Central memory CD8-positive, alpha-beta T cell (primary cell): ENCODE data around the gene HMCN2.

Experiments
- ATAC-seq: fragments of 150-1000 bp; cut with Tn5 transposase; replicated peaks from 2 replicates; pipeline ENCODE4 v1.10.0; 2022; ENCODE audit warnings: mild to moderate bottlenecking, moderate FRiP score, moderate number of reproducible peaks; ENCODE audit not compliant: poor library complexity, severe bottlenecking; ENCODE audit errors: extremely low read depth
- DNase-seq, 2 donors: peaks; one replicate each; pipeline ENCODE4 v3.0.0; 2021; ENCODE audit warnings: low spot score in 2 of 2
- H3K27ac Mint-ChIP-seq: one replicate; pipeline ENCODE4 v1.8.0; 2022; ENCODE audit warnings: low read depth, mild to moderate bottlenecking, moderate library complexity, mixed read lengths
- H3K27me3 Mint-ChIP-seq: one replicate; pipeline ENCODE4 v1.8.0; 2022; ENCODE audit warnings: mixed read lengths
- H3K36me3 Mint-ChIP-seq: one replicate; pipeline ENCODE4 v1.8.0; 2022; ENCODE audit warnings: mild to moderate bottlenecking, moderate library complexity, mixed read lengths; ENCODE audit not compliant: insufficient read depth
- H3K4me1 Mint-ChIP-seq: one replicate; pipeline ENCODE4 v1.8.0; 2022; ENCODE audit warnings: mixed read lengths
- H3K4me3 Mint-ChIP-seq: one replicate; pipeline ENCODE4 v1.8.0; 2022; ENCODE audit warnings: mild to moderate bottlenecking, moderate library complexity, mixed read lengths
- H3K9me3 Mint-ChIP-seq: one replicate; pipeline ENCODE4 v1.8.0; 2022; ENCODE audit warnings: mixed read lengths

Gene HMCN2

DNA sequence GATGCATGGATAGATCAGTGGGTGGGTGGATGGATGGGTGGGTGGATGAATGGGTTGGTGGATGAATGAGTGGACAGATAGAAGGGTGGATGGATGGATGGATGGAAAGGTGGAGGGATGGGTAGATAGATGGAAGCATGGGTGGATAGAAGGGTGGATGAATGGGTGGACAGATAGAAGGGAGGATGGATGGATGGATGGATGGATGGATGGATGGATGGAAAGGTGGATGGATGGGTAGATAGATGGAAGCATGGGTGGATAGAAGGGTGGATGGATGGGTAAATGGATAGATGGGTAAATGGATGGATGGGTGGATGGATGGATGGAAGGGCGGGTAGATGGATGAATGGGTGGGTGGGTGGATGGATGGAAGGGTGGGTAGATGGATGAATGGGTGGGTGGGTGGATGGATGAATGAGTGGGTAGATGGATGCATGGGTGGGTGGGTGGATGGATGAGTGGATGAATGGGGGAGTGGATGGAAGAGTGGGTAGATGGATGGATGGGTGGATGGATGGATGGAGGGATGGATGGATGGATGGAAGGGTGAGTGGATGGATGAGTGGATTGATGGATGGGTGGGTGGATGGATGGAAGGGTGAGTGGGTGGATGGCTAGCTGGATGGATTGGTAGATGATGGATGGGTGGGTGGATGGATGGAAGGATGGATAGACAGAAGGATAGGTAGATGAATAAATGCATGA is 91.5 kb downstream of the HMCN2 start:
- Mint-ChIP-seq H3K27me3 (peaks cover 7% of the 10 kb centered on the region), H3K36me3 (peaks cover 2% of the 10 kb centered on the region), H3K9me3 (no peaks in the 10 kb centered on the region), H3K27ac (no peak overlapping the region), H3K4me3 (no peak overlapping the region), H3K4me1 (no peaks in the 10 kb centered on the region)
- DNase-seq (no peak), ATAC-seq (no peak)

DNA sequence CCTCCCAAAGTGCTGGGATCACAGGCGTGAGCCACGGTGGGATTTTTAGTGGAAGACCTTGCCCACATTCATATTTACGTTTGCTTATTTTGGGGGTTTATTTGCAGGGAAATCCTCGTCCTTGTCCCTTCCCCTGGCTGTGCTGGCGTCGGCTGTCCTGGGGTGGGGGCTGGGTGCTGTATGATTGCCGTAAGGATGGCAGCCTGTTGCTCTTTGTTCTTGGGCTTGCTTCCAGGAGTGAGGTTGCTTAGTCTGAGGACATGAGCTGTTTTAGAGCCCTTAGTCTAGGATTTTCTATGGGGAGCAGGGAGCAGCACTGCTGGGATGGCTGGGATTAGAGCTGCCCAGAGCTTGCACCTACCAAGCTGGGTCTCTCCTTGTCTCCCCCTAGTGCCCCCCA is 93.4 kb downstream of the HMCN2 start:
- no peak overlapping the region for H3K27ac Mint-ChIP-seq
- no peak for ATAC-seq
- DNase-seq, result no peak
- no peaks in the 10 kb centered on the region for H3K4me1 Mint-ChIP-seq
- peaks cover 9% of the 10 kb centered on the region for H3K27me3 Mint-ChIP-seq
- H3K4me3 Mint-ChIP-seq, result no peak overlapping the region
- no peaks in the 10 kb centered on the region for H3K9me3 Mint-ChIP-seq
- peaks cover 2% of the 10 kb centered on the region for H3K36me3 Mint-ChIP-seq

DNA sequence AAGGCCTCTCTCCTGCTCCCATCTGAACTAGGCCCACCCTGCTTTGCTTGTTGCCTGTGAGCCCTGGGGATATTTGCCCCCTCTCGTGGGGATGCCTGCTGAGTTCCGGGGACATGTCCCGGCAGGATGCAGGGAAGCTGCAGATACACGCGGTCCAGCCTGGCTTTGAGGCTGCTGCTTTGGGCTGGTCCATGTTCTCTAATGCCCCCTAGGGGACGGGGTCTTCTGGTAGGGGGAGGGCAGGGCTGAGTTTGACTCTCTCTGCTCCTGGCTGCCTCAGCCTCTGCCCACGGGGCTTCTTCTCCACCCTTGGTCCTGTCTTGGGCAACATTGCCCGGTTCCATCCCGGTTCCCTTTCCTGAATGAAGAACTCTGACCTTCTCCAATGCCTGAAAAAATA is 94.3 kb downstream of the HMCN2 start:
- DNase-seq (no peak), ATAC-seq (no peak)
- no peaks in the 10 kb centered on the region for H3K9me3 Mint-ChIP-seq
- H3K27me3 Mint-ChIP-seq, result peaks cover 9% of the 10 kb centered on the region
- no peaks in the 10 kb centered on the region for H3K4me1 Mint-ChIP-seq
- H3K4me3 Mint-ChIP-seq, result no peak overlapping the region
- no peak overlapping the region for H3K27ac Mint-ChIP-seq
- peaks cover 2% of the 10 kb centered on the region for H3K36me3 Mint-ChIP-seq

DNA sequence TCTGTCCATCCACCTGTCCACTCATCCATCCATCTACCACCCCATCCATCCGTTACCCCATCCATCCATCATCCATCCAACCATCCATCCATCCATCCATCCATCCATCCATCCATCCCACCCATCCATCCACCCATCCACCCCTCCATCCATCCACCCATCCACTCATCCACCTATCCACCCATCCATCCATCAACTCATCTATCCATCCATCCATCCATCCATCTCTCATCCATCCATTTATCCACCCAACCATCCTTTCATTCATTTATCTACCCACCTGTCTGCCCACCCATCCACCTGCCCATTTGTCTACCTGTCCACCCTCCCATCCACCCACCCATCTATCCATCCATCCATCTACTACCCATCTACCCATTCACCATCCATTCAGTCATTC is 95.1 kb downstream of the HMCN2 start:
- Mint-ChIP-seq H3K9me3 (no peaks in the 10 kb centered on the region), H3K4me3 (no peak overlapping the region), H3K27ac (no peak overlapping the region), H3K4me1 (no peaks in the 10 kb centered on the region), H3K36me3 (peaks cover 2% of the 10 kb centered on the region), H3K27me3 (peaks cover 16% of the 10 kb centered on the region)
- DNase-seq, result no peak
- no peak for ATAC-seq

DNA sequence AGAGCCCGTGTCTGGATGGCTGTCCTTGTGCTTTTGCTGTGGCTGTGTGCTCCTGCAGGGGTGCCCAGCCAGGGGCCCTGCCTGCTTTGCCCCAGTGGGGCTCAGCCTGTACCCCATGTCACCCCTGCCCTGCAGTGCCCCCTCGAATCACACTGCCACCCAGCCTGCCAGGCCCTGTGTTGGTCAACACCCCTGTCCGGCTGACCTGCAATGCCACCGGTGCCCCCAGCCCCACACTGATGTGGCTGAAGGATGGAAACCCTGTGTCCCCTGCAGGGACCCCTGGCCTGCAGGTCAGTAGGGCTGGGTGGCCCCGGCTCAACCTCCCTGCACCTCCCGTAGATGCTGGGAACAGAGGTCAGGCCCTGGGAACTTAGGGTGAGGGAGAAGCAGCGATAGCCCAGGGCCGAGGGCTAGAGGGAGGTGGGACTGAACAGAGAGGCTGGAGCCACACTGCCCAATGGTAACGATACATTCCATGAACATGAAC is 96.4 kb downstream of the HMCN2 start:
- H3K4me3 Mint-ChIP-seq, result no peak overlapping the region
- peaks cover 16% of the 10 kb centered on the region for H3K27me3 Mint-ChIP-seq
- ATAC-seq (no peak), DNase-seq (no peak)
- no peaks in the 10 kb centered on the region for H3K9me3 Mint-ChIP-seq
- peaks cover 2% of the 10 kb centered on the region for H3K36me3 Mint-ChIP-seq
- no peaks in the 10 kb centered on the region for H3K4me1 Mint-ChIP-seq
- H3K27ac Mint-ChIP-seq, result no peak overlapping the region

DNA sequence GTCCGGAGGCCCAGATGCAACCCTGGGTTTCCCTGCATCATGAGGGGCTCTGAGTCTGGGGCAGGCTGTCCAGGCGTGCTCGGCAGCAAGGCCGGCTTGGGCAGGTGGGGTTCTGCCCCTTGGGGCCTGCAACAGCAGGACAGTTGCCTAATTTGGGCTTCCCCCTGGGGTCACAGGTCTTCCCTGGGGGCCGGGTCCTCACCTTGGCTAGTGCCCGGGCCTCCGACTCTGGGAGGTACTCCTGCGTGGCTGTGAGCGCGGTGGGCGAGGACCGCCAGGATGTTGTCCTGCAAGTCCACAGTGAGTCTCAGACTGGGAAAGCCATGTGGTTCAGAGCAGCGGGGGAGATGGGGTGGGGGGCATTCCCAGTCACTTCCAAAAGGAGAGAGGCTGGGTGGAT is 97.1 kb downstream of the HMCN2 start:
- ATAC-seq (no peak), DNase-seq (no peak)
- peaks cover 2% of the 10 kb centered on the region for H3K36me3 Mint-ChIP-seq
- no peak overlapping the region for H3K27ac Mint-ChIP-seq
- no peaks in the 10 kb centered on the region for H3K9me3 Mint-ChIP-seq
- peaks cover under 1% of the 10 kb centered on the region for H3K4me1 Mint-ChIP-seq
- H3K27me3 Mint-ChIP-seq, result peaks cover 16% of the 10 kb centered on the region
- H3K4me3 Mint-ChIP-seq, result no peak overlapping the region

DNA sequence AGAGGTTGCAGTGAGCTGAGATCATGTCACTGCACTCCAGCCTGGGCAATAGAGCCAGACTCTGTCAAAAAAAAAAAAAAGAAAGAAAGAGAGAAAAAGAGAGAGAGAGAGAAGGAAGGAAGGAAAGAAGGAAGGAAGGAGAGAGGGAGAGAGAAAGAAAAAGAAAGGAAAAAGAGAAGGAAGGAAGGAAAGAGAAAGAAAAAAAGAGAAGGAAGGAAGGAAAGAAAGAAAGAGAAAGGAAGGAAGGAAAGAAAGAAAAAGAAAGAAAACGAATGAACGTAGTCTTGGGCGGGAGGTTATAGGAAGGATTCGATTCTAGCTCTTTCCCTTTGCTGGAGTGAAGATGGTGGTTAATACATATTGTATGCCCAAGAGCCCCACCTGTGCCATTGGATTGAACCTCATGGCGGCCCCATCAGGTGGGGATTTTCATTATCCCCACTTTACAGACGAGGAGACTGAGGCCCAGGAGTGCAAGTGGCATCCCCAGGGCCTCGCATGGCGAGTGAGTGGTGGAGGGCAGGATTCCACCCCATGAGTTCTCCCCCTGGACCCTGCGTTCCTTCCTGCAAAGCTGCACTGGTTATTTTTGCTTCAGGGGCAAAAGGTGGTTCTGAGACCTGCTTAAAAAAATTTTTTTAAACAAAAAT is 98.3 kb downstream of the HMCN2 start:
- Mint-ChIP-seq H3K36me3 (no peaks in the 10 kb centered on the region), H3K27me3 (peaks cover 16% of the 10 kb centered on the region), H3K27ac (no peak overlapping the region), H3K4me1 (peaks cover 12% of the 10 kb centered on the region), H3K9me3 (no peaks in the 10 kb centered on the region), H3K4me3 (no peak overlapping the region)
- DNase-seq (no peak), ATAC-seq (no peak)

DNA sequence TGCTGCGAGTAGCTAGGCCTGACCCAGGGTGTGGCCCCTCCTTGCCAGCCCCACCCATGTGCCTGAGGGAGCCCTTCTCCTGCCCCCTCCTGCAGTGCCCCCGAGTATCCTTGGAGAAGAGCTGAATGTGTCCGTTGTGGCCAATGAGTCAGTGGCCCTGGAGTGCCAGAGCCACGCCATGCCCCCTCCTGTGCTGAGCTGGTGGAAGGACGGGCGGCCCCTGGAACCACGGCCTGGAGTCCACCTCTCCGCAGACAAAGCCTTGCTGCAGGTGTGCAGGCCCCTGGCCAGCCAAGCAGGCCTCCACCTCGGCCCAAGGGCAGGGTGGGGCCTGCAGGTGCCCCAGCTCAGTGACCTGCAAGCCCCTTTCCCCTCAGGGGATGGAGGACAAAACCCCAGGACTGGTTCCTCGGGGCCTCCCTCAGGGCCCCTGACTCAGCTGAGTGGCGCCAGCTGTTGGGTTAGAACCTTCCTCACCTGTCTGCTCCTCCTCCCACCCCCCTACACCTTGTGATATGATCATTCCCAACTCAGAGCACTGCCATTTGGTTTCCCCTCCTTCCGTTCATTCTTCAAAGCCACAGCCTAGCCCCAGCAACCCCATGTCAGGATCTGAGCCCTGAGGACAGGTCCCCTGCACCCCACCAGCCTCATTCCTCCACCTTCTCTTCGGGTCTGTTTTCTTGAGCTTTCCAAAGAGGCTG is 99.2 kb downstream of the HMCN2 start:
- H3K27ac Mint-ChIP-seq, result no peak overlapping the region
- H3K36me3 Mint-ChIP-seq, result no peaks in the 10 kb centered on the region
- no peak for DNase-seq
- peaks cover 12% of the 10 kb centered on the region for H3K4me1 Mint-ChIP-seq
- no peak overlapping the region for H3K4me3 Mint-ChIP-seq
- no peaks in the 10 kb centered on the region for H3K9me3 Mint-ChIP-seq
- ATAC-seq, result no peak
- H3K27me3 Mint-ChIP-seq, result peaks cover 16% of the 10 kb centered on the region

DNA sequence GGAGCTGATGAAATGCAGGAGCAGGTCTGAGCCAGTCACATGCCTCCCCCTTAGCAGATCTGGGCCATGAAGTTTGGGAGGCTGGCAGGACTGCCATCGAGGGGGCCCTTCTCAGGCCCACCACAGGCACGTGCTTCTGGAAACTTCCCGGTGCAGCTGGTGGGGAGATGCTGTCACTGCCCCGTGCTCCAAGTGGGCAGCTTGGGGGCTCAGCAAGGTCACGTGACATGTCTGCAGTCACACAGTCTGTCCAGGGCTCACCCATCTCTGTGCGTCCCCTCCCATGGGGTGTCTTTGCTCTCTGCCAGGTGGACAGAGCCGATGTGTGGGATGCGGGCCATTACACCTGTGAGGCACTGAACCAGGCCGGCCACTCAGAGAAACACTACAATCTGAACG is 99.8 kb downstream of the HMCN2 start:
- DNase-seq (no peak), ATAC-seq (no peak)
- H3K4me1 Mint-ChIP-seq, result peaks cover 12% of the 10 kb centered on the region
- H3K4me3 Mint-ChIP-seq, result no peak overlapping the region
- H3K27ac Mint-ChIP-seq, result no peak overlapping the region
- no peaks in the 10 kb centered on the region for H3K36me3 Mint-ChIP-seq
- peaks cover 16% of the 10 kb centered on the region for H3K27me3 Mint-ChIP-seq
- H3K9me3 Mint-ChIP-seq, result no peaks in the 10 kb centered on the region

DNA sequence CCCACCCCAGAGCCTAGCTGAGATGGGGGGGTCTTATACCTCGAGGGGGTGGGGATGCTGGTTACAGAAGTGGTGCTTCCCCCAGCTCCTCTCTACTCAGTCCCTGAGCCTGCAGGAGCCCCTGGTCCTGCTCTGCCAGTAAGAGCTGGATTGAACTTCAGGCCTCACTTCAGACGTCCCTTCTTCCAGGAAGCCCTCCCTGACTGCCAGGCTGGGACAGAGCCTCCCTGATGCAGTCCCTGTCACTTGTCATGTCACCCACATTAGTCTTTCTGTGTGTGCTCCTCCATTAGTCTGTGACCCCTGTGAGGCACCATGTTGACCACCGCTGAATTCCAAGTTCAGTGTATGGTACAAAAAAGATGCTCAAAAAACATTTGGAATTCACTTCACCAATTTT is 100.5 kb downstream of the HMCN2 start:
- no peaks in the 10 kb centered on the region for H3K36me3 Mint-ChIP-seq
- no peaks in the 10 kb centered on the region for H3K9me3 Mint-ChIP-seq
- no peak for DNase-seq
- no peak overlapping the region for H3K27ac Mint-ChIP-seq
- ATAC-seq, result no peak
- no peak overlapping the region for H3K4me3 Mint-ChIP-seq
- H3K27me3 Mint-ChIP-seq, result peaks cover 16% of the 10 kb centered on the region
- H3K4me1 Mint-ChIP-seq, result peaks cover 12% of the 10 kb centered on the region

DNA sequence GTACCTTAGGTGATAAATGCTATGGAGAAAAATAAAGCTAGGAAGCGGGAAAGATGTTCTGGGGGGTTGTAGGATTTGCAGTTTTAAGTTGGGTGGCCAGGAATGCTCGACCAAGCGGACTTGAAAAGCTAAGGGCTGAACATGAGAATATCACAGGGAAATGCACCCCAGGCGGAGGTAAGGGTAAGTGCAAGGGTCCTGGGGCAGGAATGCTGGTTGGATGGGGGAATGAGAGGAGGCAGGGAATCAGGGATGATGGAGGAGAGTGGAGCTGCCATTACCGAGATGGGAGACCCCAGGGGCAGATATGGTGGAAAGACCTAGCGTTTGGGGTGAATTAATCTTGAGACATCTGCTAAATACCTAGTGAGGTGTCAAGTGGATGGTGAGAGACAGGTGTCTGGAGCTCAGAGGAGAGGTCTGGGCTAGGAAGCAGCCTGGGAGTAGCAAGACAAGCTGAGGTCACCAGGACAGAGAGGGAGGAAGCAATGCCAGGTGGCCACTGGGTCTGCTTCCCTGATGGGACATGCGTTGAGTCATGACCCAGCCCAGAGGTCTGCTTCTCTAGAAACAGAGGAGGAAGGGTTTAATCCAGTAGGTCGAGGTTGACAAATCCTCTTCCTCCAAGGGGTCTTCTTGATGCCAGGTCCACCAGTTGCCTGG is 101.5 kb downstream of the HMCN2 start:
- ATAC-seq, result no peak
- peaks cover 12% of the 10 kb centered on the region for H3K4me1 Mint-ChIP-seq
- H3K4me3 Mint-ChIP-seq, result no peak overlapping the region
- DNase-seq, result no peak
- H3K27ac Mint-ChIP-seq, result no peak overlapping the region
- H3K27me3 Mint-ChIP-seq, result peaks cover 9% of the 10 kb centered on the region
- H3K36me3 Mint-ChIP-seq, result no peaks in the 10 kb centered on the region
- no peaks in the 10 kb centered on the region for H3K9me3 Mint-ChIP-seq

DNA sequence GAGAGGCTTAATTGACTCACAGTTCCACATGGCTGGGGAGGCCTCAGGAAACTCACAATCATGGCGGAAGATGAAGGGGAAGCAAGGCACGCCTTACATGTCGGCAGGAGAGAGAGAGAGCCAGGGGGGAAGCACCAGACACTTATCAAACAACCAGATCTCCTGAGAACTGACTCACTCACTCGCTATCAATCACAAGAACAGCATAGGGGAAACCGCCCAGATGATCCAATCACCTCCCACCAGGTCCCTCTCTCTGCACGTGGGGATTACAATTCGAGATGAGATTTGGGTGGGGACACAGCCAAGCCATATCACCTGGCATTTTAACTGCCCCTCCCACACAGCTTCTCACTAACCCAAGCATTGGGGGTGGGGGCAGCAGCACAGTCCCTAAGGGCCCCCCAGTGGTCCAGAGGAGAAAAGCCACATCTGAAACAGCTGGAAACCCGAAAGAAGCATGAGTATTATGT is 103.1 kb downstream of the HMCN2 start:
- Mint-ChIP-seq H3K4me3 (no peak overlapping the region), H3K9me3 (no peaks in the 10 kb centered on the region), H3K36me3 (no peaks in the 10 kb centered on the region), H3K27ac (no peak overlapping the region), H3K27me3 (peaks cover 16% of the 10 kb centered on the region), H3K4me1 (peaks cover 12% of the 10 kb centered on the region)
- no peak for ATAC-seq
- DNase-seq, result no peak
